MM.1S (cell line): ENCODE results near the gene UST.
"Not testable (repeated sequence)": the region's sequence is repeated elsewhere in the genome, so short reads cannot be mapped to it uniquely, and the experiment has no call there.

Experiments
- DNase-seq: peaks from one replicate; pipeline ENCODE4 v3.0.0-alpha.2; 2015
- H2AFZ ChIP-seq: fragments of 300-600 bp; sonication (generic); 2 replicates; pipeline ENCODE4 v1.6.0; 2016; ENCODE audit warnings: antibody characterized with exemption, low read length
- H3F3A ChIP-seq: fragments of 300-600 bp; sonication (generic); 2 replicates; pipeline ENCODE4 v1.6.1; 2016; ENCODE audit warnings: mild to moderate bottlenecking, antibody characterized with exemption, low read length, moderate library complexity, mixed read lengths; ENCODE audit not compliant: insufficient read depth
- H3K27ac ChIP-seq: fragments of 300-600 bp; sonication (generic); 2 replicates; pipeline ENCODE4 v1.5.1; 2016; ENCODE audit warnings: mild to moderate bottlenecking, low read length
- H3K27me3 ChIP-seq: fragments of 300-600 bp; sonication (generic); replicated peaks from 2 replicates; pipeline ENCODE4 v1.6.0; 2016; ENCODE audit warnings: low read length; ENCODE audit not compliant: insufficient read depth
- H3K36me3 ChIP-seq: fragments of 300-600 bp; sonication (generic); replicated peaks from 2 replicates; pipeline ENCODE4 v1.6.1; 2016; ENCODE audit warnings: mild to moderate bottlenecking, low read length, mixed read lengths; ENCODE audit not compliant: insufficient read depth
- H3K4me1 ChIP-seq: fragments of 300-600 bp; sonication (generic); 2 replicates; pipeline ENCODE4 v1.6.1; 2016; ENCODE audit warnings: low read length, mixed read lengths
- H3K4me2 ChIP-seq: fragments of 300-600 bp; sonication (generic); 2 replicates; pipeline ENCODE4 v1.6.0; 2016; ENCODE audit warnings: low read depth, low read length
- H3K4me3 ChIP-seq: fragments of 300-600 bp; sonication (generic); 2 replicates; pipeline ENCODE4 v1.5.1; 2016; ENCODE audit warnings: low read length, mixed read lengths
- H3K79me2 ChIP-seq: fragments of 300-600 bp; sonication (generic); 2 replicates; pipeline ENCODE4 v1.6.1; 2016; ENCODE audit warnings: mixed run types, low read length, mixed read lengths
- H3K9ac ChIP-seq: fragments of 300-600 bp; sonication (generic); 2 replicates; pipeline ENCODE4 v1.6.1; 2016; ENCODE audit warnings: low read length, mixed read lengths
- H3K9me2 ChIP-seq: fragments of 300-600 bp; sonication (generic); replicated peaks from 2 replicates; pipeline ENCODE4 v1.6.1; 2016; ENCODE audit warnings: mild to moderate bottlenecking, low read length, mixed read lengths; ENCODE audit not compliant: insufficient read depth
- H3K9me3 ChIP-seq: fragments of 300-600 bp; sonication (generic); replicated peaks from 2 replicates; pipeline ENCODE4 v1.6.1; 2016; ENCODE audit warnings: mild to moderate bottlenecking, low read length, mixed read lengths; ENCODE audit not compliant: insufficient read depth
- H4K20me1 ChIP-seq: fragments of 300-600 bp; sonication (generic); 2 replicates; pipeline ENCODE4 v1.6.1; 2016; ENCODE audit warnings: mild to moderate bottlenecking, low read length, moderate library complexity, mixed read lengths; ENCODE audit not compliant: insufficient read depth
- CTCF ChIP-seq: fragments of 300-600 bp; sonication (generic); IDR thresholded peaks from 2 replicates; pipeline ENCODE4 v1.5.1; 2016; ENCODE audit warnings: antibody characterized with exemption, low read length, mixed read lengths
- EZH2 ChIP-seq: fragments of 300-600 bp; sonication (generic); optimal IDR thresholded peaks from 2 replicates; pipeline ENCODE3; 2017; ENCODE audit warnings: low read depth, mild to moderate bottlenecking, antibody characterized with exemption, low read length, mixed read lengths
- EZH2phosphoT487 ChIP-seq: fragments of 300-600 bp; sonication (generic); IDR thresholded peaks from 2 replicates; pipeline ENCODE4 v1.6.1; 2018; ENCODE audit warnings: antibody characterized with exemption, low read length

The UST gene

GRCh38 chr6:148851683-148852556 lies 105.1 kb downstream of the UST start:
- no peaks in the 10 kb centered on the region for H3K79me2 ChIP-seq
- H3K4me1 ChIP-seq, result no peaks in the 10 kb centered on the region
- H3K9me2 ChIP-seq, result no peaks in the 10 kb centered on the region
- H2AFZ ChIP-seq, result no peak overlapping the region
- no peak overlapping the region for H3K9ac ChIP-seq
- no peaks in the 10 kb centered on the region for H3K9me3 ChIP-seq
- H3K27me3 ChIP-seq, result no peaks in the 10 kb centered on the region
- no peak for DNase-seq
- H3K27ac ChIP-seq, result no peak overlapping the region
- no peak overlapping the region for H3K4me3 ChIP-seq
- H3K36me3 ChIP-seq, result no peaks in the 10 kb centered on the region
- H4K20me1 ChIP-seq, result no peaks in the 10 kb centered on the region
- H3F3A ChIP-seq, result no peaks in the 10 kb centered on the region
- TF ChIP-seq EZH2phosphoT487 (no peak), EZH2 (no peak), CTCF (no peak)
- no peak overlapping the region for H3K4me2 ChIP-seq

DNA sequence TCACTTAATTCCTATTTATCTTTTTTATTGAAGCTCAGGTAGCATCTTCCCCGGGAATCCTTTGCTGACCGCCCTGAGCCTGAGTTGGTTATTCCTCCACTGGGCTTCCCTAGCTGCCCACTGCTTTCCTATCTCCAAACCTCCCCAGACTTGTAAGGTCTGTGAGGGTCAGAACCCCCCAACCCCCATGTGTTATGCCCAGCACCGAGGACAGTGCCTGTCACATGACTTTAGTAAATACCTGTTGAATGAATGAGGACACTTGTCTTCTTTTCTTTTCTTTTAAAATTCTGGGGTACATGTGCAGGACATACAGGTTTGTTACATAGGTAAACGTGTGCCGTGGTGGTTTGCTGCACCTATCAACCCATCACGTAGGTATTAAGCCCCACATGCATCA lies 105.9 kb downstream of the UST start:
- Histone ChIP-seq H3K4me3 (no peak overlapping the region), H3K9me3 (no peaks in the 10 kb centered on the region), H3K79me2 (no peaks in the 10 kb centered on the region), H3K27me3 (no peaks in the 10 kb centered on the region), H2AFZ (no peak overlapping the region), H3K9ac (no peak overlapping the region), H3K9me2 (no peaks in the 10 kb centered on the region), H4K20me1 (no peaks in the 10 kb centered on the region), H3K4me2 (no peak overlapping the region), H3K4me1 (no peaks in the 10 kb centered on the region), H3F3A (no peaks in the 10 kb centered on the region), H3K27ac (no peak overlapping the region), H3K36me3 (no peaks in the 10 kb centered on the region)
- DNase-seq, result no peak
- TF ChIP-seq CTCF (no peak), EZH2 (no peak), EZH2phosphoT487 (no peak)

GRCh38 chr6:148853113-148853512 lies 106.3 kb downstream of the UST start:
- H2AFZ ChIP-seq, H4K20me1 ChIP-seq, H3K79me2 ChIP-seq, H3K4me3 ChIP-seq, H3K27me3 ChIP-seq, H3K9ac ChIP-seq, H3K4me2 ChIP-seq, H3K27ac ChIP-seq, H3K36me3 ChIP-seq, H3K9me3 ChIP-seq, H3K9me2 ChIP-seq, H3K4me1 ChIP-seq, DNase-seq, H3F3A ChIP-seq: not testable (repeated sequence)

GRCh38 chr6:148854096-148854495 lies 107.3 kb downstream of the UST start:
- Histone ChIP-seq H3K4me2 (no peak overlapping the region), H3K9me3 (no peaks in the 10 kb centered on the region), H3K4me3 (no peak overlapping the region), H3K27me3 (no peaks in the 10 kb centered on the region), H3K36me3 (no peaks in the 10 kb centered on the region), H3K27ac (no peak overlapping the region), H2AFZ (no peak overlapping the region), H3K9me2 (no peaks in the 10 kb centered on the region), H3K9ac (no peak overlapping the region), H3K79me2 (no peaks in the 10 kb centered on the region), H3F3A (no peaks in the 10 kb centered on the region), H4K20me1 (no peaks in the 10 kb centered on the region), H3K4me1 (no peaks in the 10 kb centered on the region)
- no peak for TF ChIP-seq CTCF
- no peak for TF ChIP-seq EZH2
- no peak for TF ChIP-seq EZH2phosphoT487
- DNase-seq, result no peak
